ENCODE data around the gene ACAP1.

- TF ChIP-seq CTCF (IDR thresholded peaks at IDR 0.05; ENCODE audit: insufficient read depth, low read depth, low read length) (no peak), EZH2 (IDR thresholded peaks at IDR 0.05; ENCODE audit: insufficient read depth, low read length) (no peak)
Measured at GRCh38 chr17:7329997-7330637, 6.2 kb upstream of the ACAP1 start.
